ENCODE results near the gene UBE2J2.

GRCh38 chr1:1262758-1263157 lies 10.9 kb downstream of the UBE2J2 start:
- TF ChIP-seq CTCF (IDR thresholded peaks at IDR 0.05; ENCODE audit: low read length) (no peak), EZH2 (IDR thresholded peaks at IDR 0.05; ENCODE audit: borderline replicate concordance, low read length) (no peak)
